Measurements from ENCODE around the gene AOC3.
"Not testable (repeated sequence)": the region's sequence is repeated elsewhere in the genome, so short reads cannot be mapped to it uniquely, and the experiment has no call there.

AOC3 gene

GRCh38 chr17:42867694-42868261, 16.8 kb downstream of the AOC3 start:
- DNase-seq, result not testable (repeated sequence)

DNA sequence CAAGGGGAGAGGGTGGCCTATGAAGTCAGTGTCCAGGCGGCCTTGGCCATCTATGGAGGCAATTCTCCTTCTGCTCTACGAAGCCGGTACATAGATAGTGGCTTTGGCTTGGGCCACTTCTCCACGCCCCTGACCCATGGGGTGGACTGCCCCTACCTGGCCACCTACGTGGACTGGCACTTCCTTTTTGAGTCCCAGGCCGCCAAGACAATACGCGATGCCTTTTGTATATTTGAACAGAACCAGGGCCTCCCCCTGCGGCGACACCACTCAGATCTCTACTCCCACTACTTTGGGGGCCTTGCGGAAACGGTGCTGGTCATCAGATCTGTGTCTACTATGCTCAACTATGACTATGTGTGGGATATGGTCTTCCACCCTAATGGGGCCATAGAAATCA, 17.3 kb downstream of the AOC3 start:
- DNase-seq, result no peak

- DNase-seq, result no peak
Measured at GRCh38 chr17:42871647-42872046, 20.6 kb downstream of the AOC3 start.

GRCh38 chr17:42872251-42872965, 21.4 kb downstream of the AOC3 start:
- no peak for DNase-seq

GRCh38 chr17:42873315-42873714, 22.3 kb downstream of the AOC3 start:
- DNase-seq, result no peak

DNA sequence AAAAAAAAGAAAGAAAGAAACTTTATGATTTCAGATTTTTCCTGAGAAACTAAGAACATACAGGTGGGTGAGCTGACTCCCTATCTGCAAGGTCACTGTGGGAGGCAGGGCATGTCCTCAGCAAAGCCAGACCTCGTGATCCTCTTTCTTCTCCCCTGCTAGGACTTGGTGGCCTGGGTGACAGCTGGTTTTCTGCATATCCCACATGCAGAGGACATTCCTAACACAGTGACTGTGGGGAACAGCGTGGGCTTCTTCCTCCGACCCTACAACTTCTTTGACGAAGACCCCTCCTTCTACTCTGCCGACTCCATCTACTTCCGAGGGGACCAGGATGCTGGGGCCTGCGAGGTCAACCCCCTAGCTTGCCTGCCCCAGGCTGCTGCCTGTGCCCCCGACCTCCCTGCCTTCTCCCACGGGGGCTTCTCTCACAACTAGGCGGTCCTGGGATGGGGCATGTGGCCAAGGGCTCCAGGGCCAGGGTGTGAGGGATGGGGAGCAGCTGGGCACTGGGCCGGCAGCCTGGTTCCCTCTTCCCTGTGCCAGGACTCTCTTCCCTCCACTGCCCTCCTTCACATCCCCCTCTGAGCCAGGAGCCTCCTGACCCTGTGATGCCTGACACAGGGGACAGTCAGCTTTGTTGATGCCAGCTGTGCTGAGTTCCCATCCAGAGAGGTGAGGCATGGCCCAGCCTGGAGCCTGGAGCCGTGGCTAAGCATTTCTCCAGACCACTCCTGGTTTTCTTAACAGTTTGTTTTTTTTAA, 23.1 kb downstream of the AOC3 start:
- not testable (repeated sequence) for DNase-seq

DNA sequence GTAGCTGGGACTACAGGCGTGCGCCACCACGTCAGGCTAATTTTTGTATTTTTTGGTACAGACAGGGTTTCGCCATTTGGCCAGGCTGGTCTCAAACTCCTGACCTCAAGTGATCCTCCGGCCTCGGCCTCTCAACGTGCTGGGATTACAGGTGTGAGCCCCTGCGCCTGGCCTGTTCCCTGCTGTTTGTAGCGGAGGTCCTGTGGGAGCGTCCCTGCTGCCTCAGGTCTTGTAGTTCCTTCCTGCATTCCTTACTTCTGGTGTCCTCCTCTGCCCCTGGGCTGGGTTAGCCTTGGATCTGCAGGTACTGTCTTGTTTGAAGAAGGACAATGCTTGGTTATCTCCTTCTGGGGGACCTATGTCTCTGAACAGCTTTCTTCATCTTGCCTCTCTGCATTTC, 26.0 kb downstream of the AOC3 start:
- no peak for DNase-seq

DNA sequence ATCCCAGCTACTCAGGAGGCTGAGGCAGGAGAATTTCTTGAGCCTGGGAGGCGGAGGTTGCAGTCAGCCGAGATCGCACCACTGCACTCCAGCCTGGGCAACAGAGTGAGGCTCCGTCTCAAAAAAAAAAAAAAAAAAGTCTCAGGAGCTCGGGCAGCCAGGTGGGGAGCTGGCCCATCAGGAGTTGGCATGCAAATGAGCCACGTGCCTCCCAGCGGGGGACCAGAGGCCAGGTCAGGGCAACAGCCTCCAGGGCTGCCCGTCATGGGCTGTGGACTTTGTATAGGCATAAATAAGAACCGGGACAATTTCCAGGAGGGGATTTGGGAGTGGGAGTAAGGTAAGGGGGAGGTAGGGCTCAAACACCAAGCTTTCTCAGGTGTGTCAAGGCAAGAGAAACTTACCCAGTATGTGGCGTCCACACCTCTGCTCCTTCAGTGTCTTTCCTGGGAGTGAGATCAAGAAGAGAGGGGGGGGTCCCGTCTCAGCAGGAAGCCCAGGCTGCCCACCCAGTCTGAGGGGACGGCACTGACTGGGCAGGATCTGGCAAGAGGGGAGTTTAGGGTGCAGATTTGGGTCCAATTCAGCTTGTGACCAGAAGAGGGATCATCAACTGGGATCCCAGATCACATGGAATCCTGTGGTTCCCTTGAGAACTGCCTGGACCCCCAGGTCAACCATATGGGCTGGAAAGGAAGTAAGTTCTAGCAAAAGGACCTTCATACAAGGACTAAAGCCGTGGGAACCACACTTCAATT, 27.3 kb downstream of the AOC3 start:
- DNase-seq, result no peak

- DNase-seq, result no peak
Measured at GRCh38 chr17:42878924-42879595, 28.1 kb downstream of the AOC3 start.

DNA sequence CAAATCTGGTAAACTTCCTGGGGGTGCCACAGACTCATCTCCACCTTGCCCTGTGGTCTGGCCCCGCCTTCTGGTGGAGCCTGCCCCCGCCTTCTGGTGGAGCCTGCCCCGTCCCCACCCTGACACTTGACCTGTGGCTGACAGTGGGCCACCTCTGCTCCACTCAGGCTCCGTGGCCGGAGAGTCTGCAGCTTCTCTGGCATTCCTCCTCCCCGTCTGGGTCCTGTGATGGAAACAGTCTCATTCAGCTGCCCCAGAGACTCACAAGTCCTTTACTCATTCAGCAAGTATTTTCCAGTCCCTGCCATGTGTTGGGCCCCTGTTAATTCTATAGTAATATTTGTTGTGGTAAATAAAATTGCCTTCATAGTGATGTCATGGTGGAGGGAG, 28.6 kb downstream of the AOC3 start:
- DNase-seq, result no peak

DNA sequence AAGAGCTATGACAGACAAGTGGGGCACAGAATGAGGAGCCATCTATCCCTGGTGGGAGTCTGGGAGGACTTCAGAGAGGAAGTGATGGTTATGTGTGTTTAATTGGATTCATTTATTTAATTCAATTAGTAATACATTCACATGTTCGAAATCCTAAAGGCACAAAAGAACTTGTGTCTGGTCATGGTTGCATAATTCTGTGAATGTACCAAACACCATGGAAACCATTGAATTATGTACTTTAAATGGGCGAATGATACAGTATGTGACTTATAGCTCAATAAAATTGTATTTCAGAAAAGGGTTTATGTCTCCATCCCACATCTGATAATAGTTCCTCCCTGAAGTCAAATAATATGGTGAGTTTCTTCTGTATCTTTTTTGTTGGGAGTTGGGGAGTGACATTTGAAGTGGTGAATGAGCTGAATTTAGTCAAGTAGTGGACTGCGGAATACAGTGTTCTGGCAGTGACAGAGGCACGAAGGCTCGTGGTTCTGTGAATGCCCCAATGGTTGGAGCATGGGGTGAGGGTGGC, 29.8 kb downstream of the AOC3 start:
- no peak for DNase-seq

GRCh38 chr17:42881706-42882105, 30.7 kb downstream of the AOC3 start:
- DNase-seq, result not testable (repeated sequence)

DNA sequence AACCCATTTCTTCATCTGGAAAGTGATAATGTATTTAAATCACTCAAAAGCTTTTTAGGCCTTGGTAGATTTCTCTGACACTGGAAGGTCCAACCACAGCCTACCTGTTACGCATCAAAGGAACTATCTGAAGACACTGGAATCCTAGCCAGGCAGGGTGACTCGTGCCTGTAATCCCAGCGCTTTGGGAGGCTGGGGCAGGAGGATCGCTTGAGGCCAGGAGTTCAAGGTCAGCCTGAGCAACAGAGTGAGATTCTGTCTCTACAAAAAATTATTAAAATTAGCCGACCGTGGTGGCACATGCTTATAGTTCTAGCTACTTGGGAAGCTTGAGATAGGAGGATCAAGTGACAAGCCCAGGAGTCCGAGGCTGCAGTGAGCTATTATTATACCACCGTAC, 31.2 kb downstream of the AOC3 start:
- no peak for DNase-seq

DNA sequence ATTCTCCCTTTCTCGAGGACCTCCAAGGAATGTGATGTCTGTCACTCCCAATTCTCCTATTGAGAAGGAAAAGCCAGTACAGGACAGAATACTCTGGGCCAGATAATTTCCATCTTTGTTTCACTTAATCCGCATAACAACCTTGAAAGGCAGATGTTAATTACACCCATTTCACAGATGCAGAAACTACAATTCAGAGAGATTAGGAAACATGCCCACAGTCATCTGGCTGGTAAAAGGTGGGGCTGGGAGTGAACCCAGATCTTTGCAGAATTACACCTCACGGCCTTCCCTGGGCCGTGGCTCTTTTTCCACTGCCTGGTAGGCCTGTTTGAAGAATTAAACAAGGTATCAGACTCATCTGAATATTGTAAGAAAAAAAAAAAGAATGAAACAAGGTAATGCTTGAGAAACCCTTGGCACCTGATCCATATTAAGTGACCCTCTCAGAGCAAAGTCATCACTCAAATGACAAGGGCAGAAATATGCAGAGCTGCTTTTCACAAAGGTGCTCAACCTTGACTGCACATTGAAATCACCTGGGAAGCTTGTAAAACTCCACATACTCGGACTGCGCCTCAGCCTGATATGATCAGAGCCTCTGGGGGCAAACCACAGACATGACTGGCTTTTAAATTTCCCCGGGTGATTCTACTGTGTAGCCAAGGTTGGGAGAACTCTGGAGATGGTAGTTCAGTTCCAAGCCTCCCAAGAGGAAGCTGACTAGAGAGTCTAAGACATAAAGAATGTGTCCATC, 33.0 kb downstream of the AOC3 start:
- DNase-seq, result no peak

- not testable (repeated sequence) for DNase-seq
Measured at GRCh38 chr17:42885806-42886205, 34.8 kb downstream of the AOC3 start.

- DNase-seq, result no peak
Measured at GRCh38 chr17:42886283-42887176, 35.5 kb downstream of the AOC3 start.

- DNase-seq, result no peak
Measured at GRCh38 chr17:42889809-42890208, 38.8 kb downstream of the AOC3 start.

DNA sequence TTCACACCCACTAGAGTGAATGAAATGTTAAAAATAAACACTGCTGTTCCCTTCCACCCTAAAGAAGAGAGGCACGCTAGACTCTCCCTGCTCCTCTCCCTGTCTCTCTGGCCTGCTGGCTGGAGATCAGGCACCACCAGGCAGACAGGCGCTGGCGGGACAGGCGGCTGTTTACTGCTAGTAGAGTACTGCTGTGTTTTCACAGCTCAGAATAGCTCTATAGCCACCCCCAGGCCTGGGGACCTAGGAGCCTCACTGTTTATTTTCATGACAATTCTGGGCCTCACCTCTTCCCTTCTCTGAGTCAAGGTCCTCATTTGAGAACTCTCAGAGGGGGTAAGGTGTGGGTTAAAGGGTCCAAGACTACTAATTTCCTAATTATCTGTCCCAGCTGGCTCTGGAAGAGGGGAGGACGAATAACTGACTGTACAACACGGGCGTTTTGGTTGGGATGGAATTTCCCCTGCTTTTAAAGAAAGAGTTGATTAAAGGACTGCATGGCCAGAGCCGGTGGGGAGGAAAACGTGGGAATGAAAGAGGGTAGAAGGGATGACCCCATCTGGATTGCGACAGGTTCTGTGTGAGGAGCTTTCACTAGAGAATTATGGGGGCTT, 40.6 kb downstream of the AOC3 start:
- DNase-seq, result peak; percentile 18

DNA sequence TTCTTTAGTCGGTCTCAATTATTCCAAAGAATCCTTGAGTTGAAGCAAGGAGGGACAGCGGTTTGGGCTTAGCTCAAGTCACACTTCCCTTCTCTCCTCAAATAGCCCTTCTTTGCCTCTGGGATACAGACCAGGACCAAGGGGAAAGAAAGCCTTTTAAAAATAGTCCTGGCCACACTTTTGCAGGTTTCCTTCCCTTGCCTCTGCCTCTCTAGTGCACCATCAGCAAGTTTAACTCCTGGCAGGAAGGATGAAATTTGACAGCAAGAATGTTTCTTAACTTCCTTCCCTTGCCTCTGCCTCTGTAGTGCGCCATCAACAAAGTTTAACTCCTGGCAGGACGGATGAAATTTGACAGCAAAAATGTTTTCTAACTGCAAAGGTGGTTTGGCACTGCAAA, 42.4 kb downstream of the AOC3 start:
- no peak for DNase-seq

All from eye (tissue), 1 donor.